OCI-LY1 (cell line): ENCODE results near the gene SLC4A5.

ENCODE experiments used
- H2AFZ ChIP-seq: fragments of 200-600 bp; sonication (generic), shearing (Covaris generic); 2 replicates; pipeline ENCODE4 v1.6.0; 2014; ENCODE audit warnings: antibody characterized with exemption, mild to moderate bottlenecking, low read length
- H3F3A ChIP-seq: fragments of 200-600 bp; sonication (generic), shearing (Covaris generic); 2 replicates; pipeline ENCODE4 v1.6.0; 2014; ENCODE audit warnings: mild to moderate bottlenecking, antibody characterized with exemption, low read length, moderate library complexity; ENCODE audit not compliant: insufficient read depth
- H3K27ac ChIP-seq: fragments of 200-600 bp; sonication (generic); 2 replicates; pipeline ENCODE4 v1.5.1; 2014; ENCODE audit warnings: low read length, mixed run types, mild to moderate bottlenecking, low read depth; ENCODE audit not compliant: poor library complexity, severe bottlenecking
- H3K27me3 ChIP-seq: fragments of 200-600 bp; sonication (generic); 2 replicates; pipeline ENCODE4 v1.6.0; 2014; ENCODE audit warnings: antibody characterized with exemption, mild to moderate bottlenecking, low read length, moderate library complexity; ENCODE audit not compliant: insufficient read depth
- H3K36me3 ChIP-seq: fragments of 200-600 bp; sonication (generic); 2 replicates; pipeline ENCODE4 v1.6.1; 2014; ENCODE audit warnings: mild to moderate bottlenecking, antibody characterized with exemption, low read length, moderate library complexity, mixed read lengths; ENCODE audit not compliant: insufficient read depth
- H3K4me1 ChIP-seq: fragments of 200-600 bp; sonication (generic); 2 replicates; pipeline ENCODE4 v1.5.1; 2014; ENCODE audit warnings: mild to moderate bottlenecking, low read length, moderate library complexity; ENCODE audit not compliant: insufficient read depth, severe bottlenecking
- H3K4me2 ChIP-seq: fragments of 200-600 bp; sonication (generic), shearing (Covaris generic); 2 replicates; pipeline ENCODE4 v1.6.1; 2014; ENCODE audit warnings: low read length
- H3K4me3 ChIP-seq: fragments of 200-600 bp; sonication (generic); 2 replicates; pipeline ENCODE4 v1.5.1; 2014; ENCODE audit warnings: low read length, low read depth, mild to moderate bottlenecking, mixed read lengths; ENCODE audit not compliant: poor library complexity, severe bottlenecking
- H3K79me2 ChIP-seq: fragments of 200-600 bp; shearing (Covaris generic); 2 replicates; pipeline ENCODE4 v1.6.1; 2016; ENCODE audit warnings: mixed run types, low read length, mixed read lengths; ENCODE audit not compliant: insufficient read depth
- H3K9ac ChIP-seq: fragments of 200-600 bp; sonication (generic), shearing (Covaris generic); 2 replicates; pipeline ENCODE4 v1.6.1; 2014; ENCODE audit warnings: mild to moderate bottlenecking, low read length, mixed read lengths
- H3K9me2 ChIP-seq: fragments of 200-600 bp; sonication (generic), shearing (Covaris generic); 2 replicates; pipeline ENCODE4 v1.6.1; 2014; ENCODE audit warnings: low read depth, mild to moderate bottlenecking, low read length, mixed read lengths
- H3K9me3 ChIP-seq: fragments of 200-600 bp; shearing (Covaris generic); 2 replicates; pipeline ENCODE4 v1.6.1; 2014; ENCODE audit warnings: low read length, mixed read lengths
- H4K20me1 ChIP-seq: fragments of 200-600 bp; sonication (generic), shearing (Covaris generic); 2 replicates; pipeline ENCODE4 v1.6.0; 2016; ENCODE audit warnings: mild to moderate bottlenecking, low read length; ENCODE audit not compliant: insufficient read depth
- EZH2 ChIP-seq: fragments of 200-600 bp; sonication (generic), shearing (Covaris generic); IDR thresholded peaks from 2 replicates; pipeline ENCODE4 v1.8.0; 2017; ENCODE audit warnings: borderline replicate concordance, mixed run types, mild to moderate bottlenecking, antibody characterized with exemption, low read length, moderate library complexity, mixed read lengths
- TF ChIP-seq, protein P1 (sequence below): fragments of 200-600 bp; sonication (generic), shearing (Covaris generic); IDR thresholded peaks from 2 replicates; pipeline ENCODE4 v1.5.1; 2017; ENCODE audit warnings: mild to moderate bottlenecking, antibody characterized with exemption, low read length, moderate library complexity, mixed read lengths

SLC4A5 gene

GRCh38 chr2:74357627-74358026 lies 14.4 kb upstream of the SLC4A5 start:
- no peaks in the 10 kb centered on the region for H3K9me3 ChIP-seq
- no peaks in the 10 kb centered on the region for H3F3A ChIP-seq
- no peak overlapping the region for H3K27ac ChIP-seq
- no peak overlapping the region for H2AFZ ChIP-seq
- no peak overlapping the region for H3K9ac ChIP-seq
- no peaks in the 10 kb centered on the region for H4K20me1 ChIP-seq
- no peak overlapping the region for H3K4me3 ChIP-seq
- no peaks in the 10 kb centered on the region for H3K9me2 ChIP-seq
- H3K4me2 ChIP-seq = no peak overlapping the region
- TF ChIP-seq, protein P1, sequence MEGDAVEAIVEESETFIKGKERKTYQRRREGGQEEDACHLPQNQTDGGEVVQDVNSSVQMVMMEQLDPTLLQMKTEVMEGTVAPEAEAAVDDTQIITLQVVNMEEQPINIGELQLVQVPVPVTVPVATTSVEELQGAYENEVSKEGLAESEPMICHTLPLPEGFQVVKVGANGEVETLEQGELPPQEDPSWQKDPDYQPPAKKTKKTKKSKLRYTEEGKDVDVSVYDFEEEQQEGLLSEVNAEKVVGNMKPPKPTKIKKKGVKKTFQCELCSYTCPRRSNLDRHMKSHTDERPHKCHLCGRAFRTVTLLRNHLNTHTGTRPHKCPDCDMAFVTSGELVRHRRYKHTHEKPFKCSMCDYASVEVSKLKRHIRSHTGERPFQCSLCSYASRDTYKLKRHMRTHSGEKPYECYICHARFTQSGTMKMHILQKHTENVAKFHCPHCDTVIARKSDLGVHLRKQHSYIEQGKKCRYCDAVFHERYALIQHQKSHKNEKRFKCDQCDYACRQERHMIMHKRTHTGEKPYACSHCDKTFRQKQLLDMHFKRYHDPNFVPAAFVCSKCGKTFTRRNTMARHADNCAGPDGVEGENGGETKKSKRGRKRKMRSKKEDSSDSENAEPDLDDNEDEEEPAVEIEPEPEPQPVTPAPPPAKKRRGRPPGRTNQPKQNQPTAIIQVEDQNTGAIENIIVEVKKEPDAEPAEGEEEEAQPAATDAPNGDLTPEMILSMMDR = no peak
- no peak for TF ChIP-seq EZH2
- H3K27me3 ChIP-seq = no peaks in the 10 kb centered on the region
- H3K36me3 ChIP-seq = peaks cover 46% of the 10 kb centered on the region; the same call in 1 of the 2 replicates
- H3K4me1 ChIP-seq = no peaks in the 10 kb centered on the region
- no peaks in the 10 kb centered on the region for H3K79me2 ChIP-seq

GRCh38 chr2:74349889-74350288 lies 6.7 kb upstream of the SLC4A5 start:
- Histone ChIP-seq H3K4me3 (no peak overlapping the region), H3K4me1 (no peaks in the 10 kb centered on the region)

GRCh38 chr2:74347742-74348141 lies 4.5 kb upstream of the SLC4A5 start:
- Histone ChIP-seq H4K20me1 (no peaks in the 10 kb centered on the region), H3K79me2 (no peaks in the 10 kb centered on the region), H3K9me3 (no peaks in the 10 kb centered on the region), H3K4me2 (no peak overlapping the region), H3K4me1 (no peaks in the 10 kb centered on the region), H3K9ac (no peak overlapping the region), H3K4me3 (no peak overlapping the region), H3K27me3 (no peaks in the 10 kb centered on the region), H3K27ac (no peak overlapping the region), H2AFZ (no peak overlapping the region), H3K36me3 (no peaks in the 10 kb centered on the region), H3F3A (no peaks in the 10 kb centered on the region), H3K9me2 (no peaks in the 10 kb centered on the region)
- TF ChIP-seq, protein P1 = no peak
- no peak for TF ChIP-seq EZH2

More at GRCh38 chr2:74349889-74350288, 6.7 kb upstream of the SLC4A5 start:
- no peaks in the 10 kb centered on the region for H3K79me2 ChIP-seq
- no peaks in the 10 kb centered on the region for H3F3A ChIP-seq
- H4K20me1 ChIP-seq = no peaks in the 10 kb centered on the region
- no peaks in the 10 kb centered on the region for H3K27me3 ChIP-seq
- no peak overlapping the region for H3K27ac ChIP-seq
- no peaks in the 10 kb centered on the region for H3K36me3 ChIP-seq
- H3K4me2 ChIP-seq = no peak overlapping the region
- H3K9ac ChIP-seq = no peak overlapping the region
- no peaks in the 10 kb centered on the region for H3K9me3 ChIP-seq
- H3K9me2 ChIP-seq = no peaks in the 10 kb centered on the region
- no peak for TF ChIP-seq EZH2
- TF ChIP-seq, protein P1 = no peak
- H2AFZ ChIP-seq = no peak overlapping the region
